Ishikawa (cell line): ENCODE measurements around the gene NOTCH1.

Experiments used
- CEBPB ChIP-seq: IDR thresholded peaks from 2 replicates; pipeline ENCODE4 v1.6.1; 2012
- CREB1 ChIP-seq: IDR thresholded peaks from 2 replicates; pipeline ENCODE4 v1.6.1; 2012; ENCODE audit warnings: low read depth
- EGR1 ChIP-seq: IDR thresholded peaks from 2 replicates; pipeline ENCODE4 v1.6.1; 2012
- EP300 ChIP-seq: IDR thresholded peaks from 2 replicates; pipeline ENCODE4 v1.6.1; 2012; ENCODE audit warnings: borderline replicate concordance
- FOXM1 ChIP-seq: IDR thresholded peaks from 2 replicates; pipeline ENCODE4 v1.6.1; 2012; ENCODE audit warnings: low read depth, borderline replicate concordance
- NFIC ChIP-seq: IDR thresholded peaks from 2 replicates; pipeline ENCODE4 v1.6.1; 2012
- RAD21 ChIP-seq: IDR thresholded peaks from 2 replicates; pipeline ENCODE4 v1.6.1; 2012; ENCODE audit warnings: low read depth
- TAF1 ChIP-seq: IDR thresholded peaks from 2 replicates; pipeline ENCODE4 v1.6.1; 2012; ENCODE audit warnings: low read depth, mild to moderate bottlenecking
- TCF12 ChIP-seq: IDR thresholded peaks from 2 replicates; pipeline ENCODE4 v1.6.1; 2012; ENCODE audit warnings: low read depth
- TEAD4 ChIP-seq: IDR thresholded peaks from 2 replicates; pipeline ENCODE4 v1.6.1; 2012
- USF1 ChIP-seq: IDR thresholded peaks from 2 replicates; pipeline ENCODE4 v1.6.1; 2012
- YY1 ChIP-seq: IDR thresholded peaks from 2 replicates; pipeline ENCODE4 v1.6.1; 2012; ENCODE audit warnings: low read depth
- ZBTB7A ChIP-seq: IDR thresholded peaks from 2 replicates; pipeline ENCODE4 v1.6.1; 2012; ENCODE audit warnings: low read depth
- TF ChIP-seq, protein P1 (sequence below): IDR thresholded peaks from 2 replicates; pipeline ENCODE4 v1.6.1; 2012
- TF ChIP-seq, protein P2 (sequence below): IDR thresholded peaks from 2 replicates; pipeline ENCODE4 v1.6.1; 2012; ENCODE audit warnings: low read depth, mild to moderate bottlenecking

Gene NOTCH1

DNA sequence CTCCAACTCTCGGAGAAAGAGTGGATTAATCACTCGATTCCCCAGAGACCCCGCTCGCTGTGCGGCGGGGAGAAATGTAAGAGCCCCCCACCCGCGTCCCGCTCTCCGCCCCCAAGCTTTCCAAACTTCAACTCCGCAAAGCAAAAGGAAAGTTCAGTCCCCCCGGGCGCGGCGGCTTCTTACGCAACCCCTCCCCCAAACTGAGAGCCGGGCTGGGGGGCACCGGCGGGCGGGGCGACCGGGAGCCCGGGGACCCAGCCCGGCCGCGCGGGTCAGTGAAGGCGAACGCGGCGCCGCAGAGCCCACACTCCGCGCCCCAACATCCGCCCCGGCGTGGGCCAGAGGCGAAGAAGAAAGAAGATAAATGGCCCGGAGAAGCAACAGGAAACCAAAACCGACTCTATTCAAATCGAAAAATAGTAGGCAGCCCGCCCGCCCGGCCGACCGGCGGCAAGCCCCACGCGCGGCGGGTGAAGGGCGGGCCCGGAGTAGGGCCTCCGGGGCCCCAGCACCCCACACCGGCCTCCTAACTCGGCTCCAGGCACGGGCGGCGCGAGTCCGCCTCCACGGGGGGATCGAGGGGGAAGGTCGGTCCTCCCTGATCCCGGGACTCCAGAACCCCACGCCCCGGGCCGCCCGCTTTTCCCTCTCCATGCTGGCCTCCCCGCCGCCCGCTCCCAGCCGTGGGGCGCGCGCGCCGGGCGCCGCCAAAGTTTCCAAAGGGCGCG lies 720 bp downstream of the NOTCH1 start:
- TF ChIP-seq, protein P1, sequence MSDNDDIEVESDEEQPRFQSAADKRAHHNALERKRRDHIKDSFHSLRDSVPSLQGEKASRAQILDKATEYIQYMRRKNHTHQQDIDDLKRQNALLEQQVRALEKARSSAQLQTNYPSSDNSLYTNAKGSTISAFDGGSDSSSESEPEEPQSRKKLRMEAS, result 0 out of 2 replicates have a peak, but pooled peaks have one; percentile 27
- peak; percentile 68 for TF ChIP-seq ZBTB7A
- TF ChIP-seq, protein P2, sequence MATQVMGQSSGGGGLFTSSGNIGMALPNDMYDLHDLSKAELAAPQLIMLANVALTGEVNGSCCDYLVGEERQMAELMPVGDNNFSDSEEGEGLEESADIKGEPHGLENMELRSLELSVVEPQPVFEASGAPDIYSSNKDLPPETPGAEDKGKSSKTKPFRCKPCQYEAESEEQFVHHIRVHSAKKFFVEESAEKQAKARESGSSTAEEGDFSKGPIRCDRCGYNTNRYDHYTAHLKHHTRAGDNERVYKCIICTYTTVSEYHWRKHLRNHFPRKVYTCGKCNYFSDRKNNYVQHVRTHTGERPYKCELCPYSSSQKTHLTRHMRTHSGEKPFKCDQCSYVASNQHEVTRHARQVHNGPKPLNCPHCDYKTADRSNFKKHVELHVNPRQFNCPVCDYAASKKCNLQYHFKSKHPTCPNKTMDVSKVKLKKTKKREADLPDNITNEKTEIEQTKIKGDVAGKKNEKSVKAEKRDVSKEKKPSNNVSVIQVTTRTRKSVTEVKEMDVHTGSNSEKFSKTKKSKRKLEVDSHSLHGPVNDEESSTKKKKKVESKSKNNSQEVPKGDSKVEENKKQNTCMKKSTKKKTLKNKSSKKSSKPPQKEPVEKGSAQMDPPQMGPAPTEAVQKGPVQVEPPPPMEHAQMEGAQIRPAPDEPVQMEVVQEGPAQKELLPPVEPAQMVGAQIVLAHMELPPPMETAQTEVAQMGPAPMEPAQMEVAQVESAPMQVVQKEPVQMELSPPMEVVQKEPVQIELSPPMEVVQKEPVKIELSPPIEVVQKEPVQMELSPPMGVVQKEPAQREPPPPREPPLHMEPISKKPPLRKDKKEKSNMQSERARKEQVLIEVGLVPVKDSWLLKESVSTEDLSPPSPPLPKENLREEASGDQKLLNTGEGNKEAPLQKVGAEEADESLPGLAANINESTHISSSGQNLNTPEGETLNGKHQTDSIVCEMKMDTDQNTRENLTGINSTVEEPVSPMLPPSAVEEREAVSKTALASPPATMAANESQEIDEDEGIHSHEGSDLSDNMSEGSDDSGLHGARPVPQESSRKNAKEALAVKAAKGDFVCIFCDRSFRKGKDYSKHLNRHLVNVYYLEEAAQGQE, result no peak
- TF ChIP-seq RAD21, result no peak
- TF ChIP-seq TEAD4, result no peak
- peak; percentile 64 for TF ChIP-seq CEBPB
- TF ChIP-seq CREB1, result no peak
- TF ChIP-seq NFIC, result no peak
- TF ChIP-seq TCF12, result no peak
- TF ChIP-seq EGR1, result no peak
- no peak for TF ChIP-seq TAF1
- no peak for TF ChIP-seq EP300

DNA sequence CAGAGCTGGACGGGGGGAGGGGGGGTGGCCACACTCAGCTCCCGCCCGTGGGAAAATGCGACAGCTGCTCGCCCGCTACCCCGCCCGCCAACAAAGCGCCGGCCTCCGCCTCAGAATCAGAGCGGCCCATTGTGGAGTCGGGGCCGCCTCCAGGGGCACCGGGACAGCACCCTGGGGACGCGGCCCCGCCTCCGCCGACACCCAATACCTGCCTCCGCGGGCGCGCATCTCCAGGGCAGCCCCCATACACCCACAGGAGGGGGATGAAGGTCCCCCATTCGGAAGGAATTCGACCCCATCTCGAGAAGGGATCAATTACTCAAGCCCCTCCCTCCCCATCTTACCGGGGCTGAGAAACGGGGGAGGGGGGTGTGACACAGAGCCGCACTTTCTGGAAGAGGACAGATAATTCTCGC lies 1.3 kb downstream of the NOTCH1 start:
- TF ChIP-seq EGR1 (no peak), TCF12 (peak; percentile 54), TEAD4 (no peak), RAD21 (no peak), FOXM1 (no peak), ZBTB7A (no peak)

DNA sequence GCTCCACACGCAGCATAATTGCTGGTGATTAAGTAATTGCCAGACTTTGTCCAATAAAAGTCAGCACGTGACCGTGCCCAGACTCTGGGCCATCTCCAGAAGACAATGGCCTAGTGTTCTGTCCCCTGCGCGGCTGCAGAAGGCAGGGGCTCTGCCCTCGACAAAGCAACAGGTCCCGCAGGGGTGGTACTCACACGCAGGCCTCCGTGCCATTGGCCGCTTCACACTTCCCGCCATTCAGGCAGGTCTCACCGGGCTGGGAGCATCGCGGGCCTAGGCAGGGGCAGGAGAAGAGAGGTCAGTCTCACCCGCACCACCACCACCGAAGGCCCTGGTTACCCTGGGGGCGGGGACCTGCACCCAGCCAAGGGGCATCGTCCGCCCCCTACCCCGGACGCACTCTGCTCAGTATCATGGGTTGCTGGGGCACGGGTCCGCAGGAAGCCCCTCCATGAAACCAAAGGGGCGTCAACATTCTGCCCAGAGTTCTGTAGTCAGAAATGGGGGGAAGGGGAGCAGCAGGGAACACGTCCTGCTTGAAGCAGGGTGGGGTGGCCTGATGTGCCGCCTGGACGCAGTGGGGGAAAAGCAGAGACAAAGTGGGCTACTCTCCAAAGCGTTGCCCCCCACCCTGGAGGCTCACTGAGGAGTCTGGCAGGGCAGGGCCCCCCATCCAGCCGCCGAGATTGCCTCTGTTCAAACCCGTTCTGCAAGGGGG lies 1.9 kb downstream of the NOTCH1 start:
- TF ChIP-seq RAD21 (no peak), USF1 (no peak), TAF1 (no peak), CREB1 (no peak), ZBTB7A (no peak), CEBPB (no peak), YY1 (no peak), EP300 (no peak), FOXM1 (no peak), NFIC (no peak), TEAD4 (no peak)
- TF ChIP-seq, protein P1, result no peak

DNA sequence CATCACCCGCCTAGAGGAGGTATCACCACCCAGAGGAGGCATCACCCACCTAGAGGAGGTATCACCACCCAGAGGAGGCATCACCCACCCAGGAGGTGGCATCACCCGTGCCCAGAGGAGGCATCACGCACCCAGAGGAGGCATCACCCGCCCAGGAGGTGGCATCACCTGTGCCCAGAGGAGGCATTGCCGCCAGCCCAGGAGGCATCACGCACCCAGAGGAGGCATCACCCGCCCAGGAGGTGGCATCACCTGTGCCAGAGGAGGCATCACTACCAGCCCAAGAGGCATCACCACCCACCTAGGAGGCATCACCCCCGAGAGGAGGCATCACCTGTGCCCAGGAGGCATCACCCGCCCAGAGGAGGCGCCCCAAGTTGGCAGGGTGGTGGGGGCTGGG lies 2.6 kb downstream of the NOTCH1 start:
- TF ChIP-seq RAD21, result no peak
- TF ChIP-seq USF1, result no peak
- TF ChIP-seq FOXM1, result no peak
- no peak for TF ChIP-seq CEBPB
- no peak for TF ChIP-seq TCF12
- TF ChIP-seq EGR1, result no peak
- TF ChIP-seq, protein P2, result no peak
- no peak for TF ChIP-seq YY1
- TF ChIP-seq EP300, result no peak

DNA sequence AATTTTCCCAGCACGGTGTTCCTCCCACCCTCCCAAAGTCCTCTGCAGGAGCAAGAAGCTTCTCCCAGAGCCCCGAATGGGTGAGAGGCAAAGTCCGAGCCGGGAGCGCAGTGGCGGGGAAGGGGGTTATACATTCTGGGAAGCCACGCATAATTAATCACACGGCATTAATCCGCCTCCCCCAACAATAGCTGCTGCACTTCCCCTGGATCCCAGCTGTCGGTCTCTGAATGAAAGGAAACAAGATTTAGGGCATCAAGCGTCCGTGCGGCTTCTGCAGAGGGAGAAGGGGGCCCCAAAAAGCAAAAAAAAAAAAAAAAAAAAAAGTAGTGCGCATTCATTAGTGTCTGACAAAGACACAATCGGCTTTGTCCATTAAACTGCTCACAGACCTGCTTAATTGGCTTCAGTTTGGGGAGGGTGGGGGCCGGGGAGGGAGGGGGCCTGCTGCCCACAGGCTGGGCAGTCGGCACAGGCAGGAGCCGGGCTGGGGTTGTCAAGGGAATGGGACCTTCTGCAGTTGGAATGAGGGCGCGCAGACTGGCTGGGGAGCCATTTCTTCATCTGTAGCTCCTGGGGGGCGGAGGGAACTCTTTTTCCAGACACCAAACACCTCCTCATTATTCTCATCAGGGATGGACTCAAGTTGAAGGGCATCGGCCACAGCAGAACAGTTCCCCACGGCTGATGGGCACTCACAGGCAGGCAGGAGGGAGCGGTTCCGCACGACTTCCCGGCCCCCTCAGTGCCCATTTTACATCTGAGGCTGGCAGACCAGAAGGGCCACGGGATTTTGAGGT lies 3.4 kb downstream of the NOTCH1 start:
- no peak for TF ChIP-seq YY1
- no peak for TF ChIP-seq FOXM1
- TF ChIP-seq EGR1, result no peak
- TF ChIP-seq, protein P1, result no peak
- TF ChIP-seq TEAD4, result no peak
- TF ChIP-seq TCF12, result no peak
- TF ChIP-seq, protein P2, result no peak
- no peak for TF ChIP-seq TAF1
- TF ChIP-seq CEBPB, result no peak
- TF ChIP-seq EP300, result no peak
- no peak for TF ChIP-seq USF1
- TF ChIP-seq RAD21, result no peak
